K562 (cell line): Measurements from ENCODE around the gene HIGD1C. TPM values are rescaled to one million over a fixed set of nuclear protein-coding genes. Genes with fewer than 3 reads are reported as not detected.

Experiments
- ATAC-seq: fragments of 200-7000 bp; cut with Tn5 transposase; 3 replicates; pipeline ENCODE4 v1.9.1; 2020; ENCODE audit warnings: moderate library complexity
- BruUV-seq: library from RNA; stranded (reverse); fragments of 400-500 nt; replicated peaks from 2 replicates; lab custom pipeline; 2021; lab: Mats Ljungman, UMichigan
- CTCF ChIA-PET: fragments of 300-600 bp; formaldehyde crosslinking; extraction: SDS; loops from one replicate; lab custom pipeline; 2021; ENCODE audit warnings: low intra/inter-chr PET ratio; lab: Yijun Ruan, JAX
- POLR2A ChIA-PET: fragments of 300-600, 350-650 bp; sonication (Branson Sonifier 250); formaldehyde crosslinking; extraction: SDS; loops from one replicate; lab custom pipeline; 2021; ENCODE audit warnings: antibody characterized with exemption, inconsistent platforms; lab: Yijun Ruan, JAX
- DNase-seq, 4 experiments: peaks; one replicate each; pipeline versions ENCODE4 v3.0.0 to v3.0.0-alpha.2; 2011 to 2018; ENCODE audit warnings: low spot score in 3 of 4, mixed read lengths in 3 of 4; ENCODE audit errors: extremely low read depth in 1 of 4
- FAIRE-seq: peaks from 2 replicates; lab custom pipeline; 2011; peaks lifted over from hg19 to GRCh38; lab: Jason Lieb, UNC
- H2AFZ ChIP-seq: 2 replicates; pipeline ENCODE4 v1.6.0; 2011; ENCODE audit warnings: low read depth, low read length, control low read depth, inconsistent platforms
- H3K27ac ChIP-seq: fragments of 200-600 bp; 3 replicates; pipeline ENCODE4 v1.8.0; 2011; ENCODE audit warnings: low read depth, mild to moderate bottlenecking, control low read depth, inconsistent platforms, low read length, moderate library complexity, mixed read lengths; ENCODE audit errors: extremely low read depth
- H3K27me3 ChIP-seq, 2 experiments: fragments of 300-600 bp in 1 of 2; 2 replicates in 1 of 2; 3 replicates in 1 of 2; pipeline versions ENCODE4 v1.6.0 to v1.8.0; 2011; ENCODE audit warnings: inconsistent platforms in 2 of 2, low read length in 2 of 2, mild to moderate bottlenecking in 1 of 2, mixed read lengths in 1 of 2, moderate library complexity in 1 of 2; ENCODE audit not compliant: control insufficient read depth in 2 of 2, insufficient read depth in 2 of 2
- H3K36me3 ChIP-seq: fragments of 300-600 bp; 3 replicates; pipeline ENCODE4 v1.8.0; 2011; ENCODE audit warnings: mild to moderate bottlenecking, low read length, inconsistent platforms; ENCODE audit not compliant: control insufficient read depth, insufficient read depth
- H3K4me1 ChIP-seq, 2 experiments: fragments of 200-600 bp in 1 of 2; replicated peaks in 1 of 2; 2 replicates in 1 of 2; 3 replicates in 1 of 2; pipeline versions ENCODE4 v1.5.1 to v1.8.0; 2011; ENCODE audit warnings: inconsistent platforms in 2 of 2, low read length in 2 of 2, mild to moderate bottlenecking in 1 of 2, mixed read lengths in 1 of 2, moderate library complexity in 1 of 2; ENCODE audit not compliant: control insufficient read depth in 2 of 2, insufficient read depth in 2 of 2
- H3K4me2 ChIP-seq: 2 replicates; pipeline ENCODE4 v1.6.1; 2011; ENCODE audit warnings: low read length, control low read depth, inconsistent platforms, mixed read lengths; ENCODE audit not compliant: insufficient read depth
- H3K4me3 ChIP-seq: fragments of 200-600 bp; sonication (generic), shearing (Covaris generic); 2 replicates; pipeline ENCODE4 v1.5.1; 2016; ENCODE audit warnings: control low read depth, inconsistent platforms
- H3K79me2 ChIP-seq: fragments of 200-600 bp; 3 replicates; pipeline ENCODE4 v1.8.0; 2011; ENCODE audit warnings: low read length, inconsistent platforms; ENCODE audit not compliant: control insufficient read depth, insufficient read depth
- H3K9ac ChIP-seq, 2 experiments: 2 replicates each; pipeline versions ENCODE4 v1.6.0 to v1.6.1; 2011; ENCODE audit warnings: low read depth in 2 of 2, low read length in 2 of 2, control low read depth in 1 of 2, inconsistent platforms in 1 of 2, mild to moderate bottlenecking in 1 of 2, mixed read lengths in 1 of 2; ENCODE audit not compliant: insufficient read depth in 1 of 2
- H3K9me1 ChIP-seq: one replicate; pipeline ENCODE4 v1.6.0; 2011; ENCODE audit warnings: inconsistent platforms, mild to moderate bottlenecking, low read length, moderate library complexity; ENCODE audit not compliant: control insufficient read depth, insufficient read depth
- H3K9me3 ChIP-seq: replicated peaks from 2 replicates; pipeline ENCODE4 v1.5.1; 2011; ENCODE audit warnings: low read depth, low read length, inconsistent platforms; ENCODE audit not compliant: control insufficient read depth, insufficient read depth
- H4K20me1 ChIP-seq: replicated peaks from 2 replicates; pipeline ENCODE4 v1.6.1; 2011; ENCODE audit warnings: low read length, inconsistent platforms, mixed read lengths; ENCODE audit not compliant: control insufficient read depth, insufficient read depth
- ATF6 ChIP-seq: sonication (generic); formaldehyde crosslinking; IDR thresholded peaks from 2 replicates; pipeline ENCODE4 v1.4.0; 2020; ENCODE audit warnings: mild to moderate bottlenecking, missing genetic modification reagents
- BCLAF1 ChIP-seq, 2 experiments: fragments of 450-650 bp in 1 of 2; IDR thresholded peaks; 2 replicates each; pipeline ENCODE4 v1.6.1; 2011 to 2017; ENCODE audit warnings: low read depth in 2 of 2, antibody characterized with exemption in 1 of 2, borderline replicate concordance in 1 of 2, low read length in 1 of 2, mild to moderate bottlenecking in 1 of 2, mixed read lengths in 1 of 2; ENCODE audit not compliant: control insufficient read depth in 1 of 2
- CREB3 ChIP-seq: fragments of 450-650 bp; conservative IDR thresholded peaks from 2 replicates; pipeline ENCODE4 v1.6.1; 2016; ENCODE audit warnings: missing genetic modification characterization, low read depth, mild to moderate bottlenecking, missing compliant biosample characterization, moderate library complexity
- GABPA ChIP-seq: fragments of 200-800 bp; sonication (Bioruptor generic); conservative IDR thresholded peaks from 2 replicates; pipeline ENCODE4 v1.6.1; 2016; ENCODE audit warnings: low read depth, missing genetic modification characterization, missing compliant biosample characterization
- PBX2 ChIP-seq, 2 experiments: IDR thresholded peaks in 1 of 2; conservative IDR thresholded peaks in 1 of 2; 2 replicates each; pipeline ENCODE4 v1.6.1; 2016; ENCODE audit warnings: low read depth in 2 of 2, mild to moderate bottlenecking in 1 of 2, missing compliant biosample characterization in 1 of 2, missing genetic modification characterization in 1 of 2, moderate library complexity in 1 of 2
- SRF ChIP-seq, 2 experiments: fragments of 250-450, 450-650 bp in 1 of 2; sonication (Bioruptor Pico) in 1 of 2; sonication (generic) in 1 of 2; formaldehyde crosslinking; IDR thresholded peaks; 2 replicates each; pipeline versions ENCODE4 v1.5.0 to v1.5.1; 2020 to 2022; ENCODE audit warnings: mild to moderate bottlenecking in 1 of 2, missing genetic modification reagents in 1 of 2
- TGIF2 ChIP-seq: sonication (generic); formaldehyde crosslinking; IDR thresholded peaks from 2 replicates; pipeline ENCODE4 v1.8.1; 2022; ENCODE audit warnings: mild to moderate bottlenecking, missing genetic modification reagents, moderate library complexity
- TRIM24 ChIP-seq, 2 experiments: fragments of 450-650 bp; IDR thresholded peaks; 2 replicates each; pipeline ENCODE4 v1.6.1; 2016
- ZFP30 ChIP-seq: fragments of 250-450 bp; sonication (Bioruptor Pico); IDR thresholded peaks from 2 replicates; pipeline ENCODE4 v1.8.0; 2022; ENCODE audit warnings: moderate library complexity, mild to moderate bottlenecking, inconsistent platforms, borderline replicate concordance
- ZNF133 ChIP-seq: fragments of 250-450 bp; sonication (Bioruptor Pico); IDR thresholded peaks from 2 replicates; pipeline ENCODE4 v1.4.0; 2020; ENCODE audit warnings: mild to moderate bottlenecking
- ZNF444 ChIP-seq: fragments of 250-450 bp; sonication (Bioruptor Pico); IDR thresholded peaks from 2 replicates; pipeline ENCODE4 v1.4.0; 2020; ENCODE audit warnings: mild to moderate bottlenecking, moderate library complexity
- WGBS: fragments of 100-300 bp; shearing (Covaris generic); methylation state at CpG from one replicate; pipeline ENCODE4 v1.1.6; 2016; ENCODE audit warnings: low coverage, mixed read lengths; ENCODE audit not compliant: insufficient coverage; ENCODE audit errors: missing lambda C conversion rate; 5-methylcytosine and 5-hydroxymethylcytosine counted together
- in situ Hi-C: fragments of 300-500 bp; cut with MboI; formaldehyde crosslinking; loops from 4 replicates; pipeline ENCODE4 v1.15.0; 2018; ENCODE audit warnings: inconsistent platforms, mixed read lengths
- intact Hi-C: fragments of 100-400 bp; cut with micrococcal nuclease; formaldehyde crosslinking; loops from 2 replicates; pipeline ENCODE4 v1.14.2; 2022
- polyA plus RNA-seq, 8 experiments: library from polyadenylated mRNA; depleted of rRNA in 4 of 8; stranded (reverse) in 5 of 8; unstranded in 3 of 8; fragments of >200 nt; fragmentation: Nextera tagmentation in 2 of 8; fragmentation: Illumina TruSeq in 1 of 8; extraction: Ambion mirVana in 2 of 8; extraction: Trizol in 1 of 8; gene quantifications; 2 replicates each; pipeline versions ENCODE4 v1.2.1 to v1.2.3, GENCODE V29; 2011 to 2014; ENCODE audit warnings: inconsistent platforms in 1 of 8, missing spikeins in 1 of 8
- total RNA-seq, 7 experiments: library from RNA; depleted of rRNA in 6 of 7; stranded (reverse); fragments of >200 nt in 6 of 7; fragmentation: Illumina TruSeq in 2 of 7; extraction: Trizol in 2 of 7; gene quantifications; 2 replicates each; pipeline versions ENCODE4 v1.2.1 to v1.2.3, GENCODE V29; 2011 to 2021; ENCODE audit warnings: low replicate concordance in 1 of 7

The HIGD1C gene
- total and polyA plus RNA-seq, 9 of the 15 experiments (the other 6 are each of a cell fraction or from before 2014, with no cell fraction given) = not detected

- intact Hi-C loops = no loop called here
- TF ChIP-seq ZNF133 (CRISPR knock-in tag) = no peak
- no peak for TF ChIP-seq ZNF444 (CRISPR knock-in tag)
- no peak for TF ChIP-seq GABPA (tag)
- TF ChIP-seq SRF (CRISPR knock-in tag; IDR thresholded peaks at IDR 0.05) = no peak
- no peak for TF ChIP-seq BCLAF1 (IDR thresholded peaks at IDR 0.05; ENCODE audit: borderline replicate concordance in 1 of 2, control insufficient read depth in 1 of 2, low read depth in 2 of 2, low read length in 1 of 2)
- TF ChIP-seq ATF6 = no peak
- no peak for TF ChIP-seq CREB3
- TF ChIP-seq ZFP30 (CRISPR knock-in tag) = no peak
- no peak for TF ChIP-seq TGIF2
- no peak for TF ChIP-seq TRIM24 (IDR thresholded peaks at IDR 0.05)
- no peak for TF ChIP-seq PBX2 (CRISPR knock-in tag; IDR thresholded peaks at IDR 0.05; ENCODE audit: low read depth)
- TF ChIP-seq PBX2 (tag; conservative IDR thresholded peaks at IDR 0.05; ENCODE audit: low read depth) = no peak
Measured at GRCh38 chr12:50914872-50915484, 37.4 kb upstream of the HIGD1C start.

More at GRCh38 chr12:50914872-50915484, 37.4 kb upstream of the HIGD1C start:
- Histone ChIP-seq H3K27ac (no peak overlapping the region), H3K9me3 (peaks cover 21% of the 10 kb centered on the region; the same call in 1 of the 2 replicates), H3K27me3 (no peaks in the 10 kb centered on the region), H3K4me1 (peaks cover 0 to 3% of the 10 kb centered on the region in 2 experiments; a peak in 1 of 5 replicates), H4K20me1 (no peaks in the 10 kb centered on the region), H3K4me2 (no peak overlapping the region), H2AFZ (no peak overlapping the region), H3K9ac (no peak overlapping the region), H3K36me3 (no peaks in the 10 kb centered on the region), H3K79me2 (no peaks in the 10 kb centered on the region), H3K9me1 (no peaks in the 10 kb centered on the region), H3K4me3 (no peak overlapping the region)
- no TSS peak for BruUV-seq
- DNase-seq (no peak), ATAC-seq (no peak), FAIRE-seq (no peak)
- ChIA-PET POLR2A (interaction anchor here (0.6 to 1.5 kb wide), 2 partner anchors 9 to 12 kb away, joined by 3 to 4 read pairs; no protein-coding TSS in a partner anchor), CTCF (no interaction called here)
- in situ Hi-C loops = no loop called here
- WGBS = 31% methylated on average over 6 of the region's 6 CpGs
